WTC11 (cell line): Measurements from ENCODE around the gene NDUFA1. TPM values are rescaled to one million over a fixed set of nuclear protein-coding genes. Genes with fewer than 3 reads are reported as not detected.
"Not testable (repeated sequence)": the region's sequence is repeated elsewhere in the genome, so short reads cannot be mapped to it uniquely, and the experiment has no call there.

Source experiments
- ATAC-seq: fragments of 200-7000 bp; cut with Tn5 transposase; 2 replicates; pipeline ENCODE4 v1.10.0; 2021; ENCODE audit warnings: mild to moderate bottlenecking, moderate library complexity
- CTCF ChIA-PET: fragments of 300-600 bp; sonication (Branson Sonifier 250); formaldehyde crosslinking; loops from one replicate; lab custom pipeline; 2021; ENCODE audit warnings: antibody characterized with exemption; lab: Charles Lee
- POLR2A ChIA-PET: fragments of 350-600 bp; sonication (Branson Sonifier 250); formaldehyde crosslinking; loops from one replicate; lab custom pipeline; 2021; ENCODE audit warnings: antibody characterized with exemption; lab: Charles Lee
- DNase-seq: peaks from one replicate; pipeline ENCODE4 v3.0.0; 2021; ENCODE audit warnings: low spot score
- H3K27ac Mint-ChIP-seq: 2 replicates; pipeline ENCODE4 v1.8.0; 2021; ENCODE audit warnings: mixed read lengths
- H3K27me3 Mint-ChIP-seq: 2 replicates; pipeline ENCODE4 v1.8.0; 2021; ENCODE audit warnings: low read depth, mild to moderate bottlenecking, moderate library complexity, mixed read lengths
- H3K36me3 Mint-ChIP-seq: 2 replicates; pipeline ENCODE4 v1.8.0; 2021; ENCODE audit warnings: mixed read lengths
- H3K4me1 Mint-ChIP-seq: 2 replicates; pipeline ENCODE4 v1.8.0; 2022; ENCODE audit warnings: mixed read lengths
- H3K4me3 Mint-ChIP-seq: 2 replicates; pipeline ENCODE4 v1.8.0; 2021; ENCODE audit warnings: mild to moderate bottlenecking, moderate library complexity, mixed read lengths
- H3K9me3 Mint-ChIP-seq: 2 replicates; pipeline ENCODE4 v1.8.0; 2021; ENCODE audit warnings: mixed read lengths
- CBFB ChIP-seq: sonication (generic); formaldehyde crosslinking; IDR thresholded peaks from 2 replicates; pipeline ENCODE4 v1.8.1; 2022; ENCODE audit warnings: mild to moderate bottlenecking, low read depth, missing genetic modification reagents
- EMX1 ChIP-seq: fragments of 250-450 bp; sonication (Bioruptor Pico); IDR thresholded peaks from 2 replicates; pipeline ENCODE4 v1.8.0; 2021; ENCODE audit warnings: mild to moderate bottlenecking
- PRRX2 ChIP-seq: fragments of 250-450 bp; sonication (Bioruptor Pico); IDR thresholded peaks from 2 replicates; pipeline ENCODE4 v1.8.0; 2021; ENCODE audit warnings: mild to moderate bottlenecking
- total RNA-seq: library from RNA; stranded (reverse); gene quantifications from 3 replicates; pipeline ENCODE4 v1.2.3, GENCODE V29; 2021

Gene NDUFA1
- total RNA-seq, 1 experiment from 2014 or later = 84.3 TPM

- TF ChIP-seq PRRX2 (CRISPR knock-in tag) = no peak
- no peak for TF ChIP-seq EMX1 (CRISPR knock-in tag)
- TF ChIP-seq CBFB (CRISPR knock-in tag) = no peak
- no peak overlapping the region for H3K27ac Mint-ChIP-seq
- ChIA-PET CTCF (interaction anchor here (1.3 kb wide), 1 partner anchor 32 kb away, joined by 4 read pairs; no protein-coding TSS in a partner anchor), POLR2A (no interaction called here)
- no peaks in the 10 kb centered on the region for H3K4me1 Mint-ChIP-seq
- DNase-seq (no peak), ATAC-seq (no peak)
- no peaks in the 10 kb centered on the region for H3K27me3 Mint-ChIP-seq
- H3K36me3 Mint-ChIP-seq = peaks cover under 1% of the 10 kb centered on the region
- H3K4me3 Mint-ChIP-seq = no peak overlapping the region
- H3K9me3 Mint-ChIP-seq = no peaks in the 10 kb centered on the region
These were observed 48.4 kb downstream of the NDUFA1 start for GRCh38 chrX:119919835-119920585.

GRCh38 chrX:119922391-119922790 is 50.8 kb downstream of the NDUFA1 start:
- CTCF ChIA-PET, H3K4me1 Mint-ChIP-seq, POLR2A ChIA-PET, H3K4me3 Mint-ChIP-seq, H3K9me3 Mint-ChIP-seq, H3K27me3 Mint-ChIP-seq, H3K27ac Mint-ChIP-seq, ATAC-seq, H3K36me3 Mint-ChIP-seq, DNase-seq: not testable (repeated sequence)

Other genes starting within 250 kb of the NDUFA1 start
- gene SEPTIN6, start 178.7 kb upstream of the NDUFA1 start, total RNA-seq = 52.1 to 62.9 TPM (median 53.6 TPM) in 3 replicates
- gene SOWAHD, start 113.2 kb upstream of the NDUFA1 start, total RNA-seq = 3.6 to 5.0 TPM (median 4.3 TPM) in 3 replicates
- 1,551 to 1,842 TPM (median 1,763 TPM) in 3 replicates for gene RPL39, start 80.2 kb upstream of the NDUFA1 start, total RNA-seq
- 19.2 to 23.1 TPM (median 23.0 TPM) in 3 replicates for gene UPF3B, start 18.9 kb upstream of the NDUFA1 start, total RNA-seq
- 16.5 to 16.9 TPM (median 16.6 TPM) in 3 replicates for gene RNF113A, start 99 bp upstream of the NDUFA1 start, total RNA-seq
- gene AKAP14, start 24.1 kb downstream of the NDUFA1 start, total RNA-seq = 0.85 to 1.6 TPM in 2 of 3 replicates, not detected in the other
- 6.4 to 6.9 TPM (median 6.7 TPM) in 3 replicates for gene NKAP, start 71.9 kb downstream of the NDUFA1 start, total RNA-seq
- gene RHOXF2B, start 205.9 kb downstream of the NDUFA1 start, total RNA-seq = 0.23 TPM in 1 of 3 replicates, not detected in the others
- not detected in 3 replicates for gene RHOXF1, start 244.1 kb downstream of the NDUFA1 start, total RNA-seq